GM18499 (cell line): ENCODE data around the gene GPRASP3.

Source experiments
- ATAC-seq: cut with Tn5 transposase; IDR thresholded peaks from one replicate; pipeline ENCODE4 v1.9.1; 2021; ENCODE audit warnings: moderate number of reproducible peaks; ENCODE audit not compliant: insufficient read depth, unreplicated experiment

GPRASP3 gene

DNA sequence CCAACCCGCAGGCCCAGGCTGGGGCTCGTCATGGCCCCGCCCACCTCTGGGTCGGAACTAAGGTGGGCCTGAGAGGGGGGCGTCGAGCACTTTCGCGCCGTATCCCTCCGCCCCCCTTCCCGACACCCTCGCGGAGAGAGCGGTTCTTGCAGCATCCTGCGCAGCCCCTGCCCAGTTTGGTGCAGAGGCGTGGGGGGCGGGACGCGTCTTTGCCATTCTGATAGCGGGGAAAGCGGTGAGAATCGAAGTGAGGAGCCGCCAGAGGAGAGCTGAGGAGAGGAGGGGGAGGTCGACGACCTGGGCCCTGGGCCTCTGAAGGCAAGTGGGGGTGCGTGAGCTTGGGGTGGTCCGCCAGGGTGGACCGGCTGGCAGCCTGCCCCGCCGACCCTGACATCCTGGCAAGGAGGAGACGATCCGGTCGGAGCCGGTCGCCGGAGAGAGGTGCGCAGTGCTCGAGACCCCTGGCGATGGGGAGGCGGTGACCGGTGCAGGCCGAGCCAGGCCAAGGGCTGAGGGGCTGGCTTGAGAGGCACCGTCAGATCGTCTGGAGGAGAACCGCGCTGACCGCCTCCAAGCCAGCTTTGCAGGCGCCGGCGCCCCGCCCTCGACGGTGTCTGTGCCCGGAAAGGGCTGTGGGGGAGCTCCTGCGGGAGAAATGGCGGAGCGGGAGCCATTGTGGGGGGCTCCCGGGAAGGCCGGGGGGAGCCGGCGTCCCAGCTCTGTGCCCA lies 25.5 kb downstream of the GPRASP3 start:
- no peak for ATAC-seq

DNA sequence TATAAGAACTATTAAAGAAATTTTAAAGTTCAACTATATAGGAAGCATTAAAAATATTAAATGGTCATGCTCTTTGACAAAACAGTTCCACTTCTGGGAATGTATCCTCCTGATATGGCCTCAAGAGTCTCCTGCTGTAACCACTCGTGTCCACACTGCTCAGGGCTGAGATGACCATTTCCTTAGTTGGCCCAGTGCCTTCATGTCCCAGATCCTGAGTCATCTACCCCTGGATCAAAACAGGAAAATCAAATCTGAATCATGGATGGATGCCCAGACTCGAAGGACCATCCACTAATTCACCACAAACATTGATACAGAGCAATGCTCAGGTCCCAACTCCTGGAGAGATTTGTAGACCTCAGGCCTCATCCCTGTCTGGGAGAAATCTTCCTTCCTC lies 44.7 kb downstream of the GPRASP3 start:
- no peak for ATAC-seq

DNA sequence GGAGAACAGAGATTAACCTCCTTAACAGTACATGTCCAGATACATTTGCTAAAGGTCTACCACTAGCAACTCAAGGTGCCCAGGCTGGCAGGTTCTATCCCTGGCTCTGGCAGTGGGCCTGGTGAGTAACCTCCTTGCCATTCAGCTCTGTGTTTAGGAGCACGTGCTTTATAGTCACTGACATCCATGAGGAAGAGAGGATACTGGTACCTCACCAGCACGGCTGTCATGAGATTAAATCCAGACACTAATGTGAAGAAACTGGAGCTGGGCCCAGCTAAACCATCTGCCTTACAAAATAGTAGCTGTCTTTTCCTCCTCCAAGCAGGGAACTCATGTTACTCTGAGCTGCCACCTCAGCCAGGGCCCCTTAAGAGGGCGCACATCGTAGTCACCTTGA lies 45.3 kb downstream of the GPRASP3 start:
- no peak for ATAC-seq

DNA sequence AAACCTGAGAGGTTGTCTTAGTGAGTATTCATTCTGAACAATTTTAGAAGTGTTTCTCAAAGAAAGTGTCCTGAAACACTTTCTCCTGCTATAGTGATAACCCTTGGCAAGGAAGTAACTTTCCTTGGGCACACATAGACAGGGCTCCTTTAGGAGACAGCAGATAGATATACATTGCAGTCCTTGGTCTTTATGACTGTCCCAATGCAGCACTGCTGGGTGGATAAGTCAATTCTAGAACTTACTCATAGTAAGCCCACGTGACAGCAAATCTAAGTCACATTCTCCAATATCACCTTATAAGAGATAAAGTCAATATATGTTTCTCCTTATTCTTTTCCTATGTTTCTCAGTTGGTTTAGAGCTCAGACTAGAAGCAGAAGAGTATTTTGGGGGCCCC lies 46.7 kb downstream of the GPRASP3 start:
- ATAC-seq: no peak

GRCh38 chrX:102768987-102769761 lies 48.6 kb downstream of the GPRASP3 start:
- ATAC-seq: peak; percentile 86
